GM19397 (cell line): Measurements from ENCODE around the gene UBE2J2.
"Not testable (repeated sequence)": the region's sequence is repeated elsewhere in the genome, so short reads cannot be mapped to it uniquely, and the experiment has no call there.

Experiments
- ATAC-seq: cut with Tn5 transposase; IDR thresholded peaks from one replicate; pipeline ENCODE4 v1.9.1; 2021; ENCODE audit warnings: mild to moderate bottlenecking, moderate library complexity; ENCODE audit not compliant: unreplicated experiment

UBE2J2 gene

DNA sequence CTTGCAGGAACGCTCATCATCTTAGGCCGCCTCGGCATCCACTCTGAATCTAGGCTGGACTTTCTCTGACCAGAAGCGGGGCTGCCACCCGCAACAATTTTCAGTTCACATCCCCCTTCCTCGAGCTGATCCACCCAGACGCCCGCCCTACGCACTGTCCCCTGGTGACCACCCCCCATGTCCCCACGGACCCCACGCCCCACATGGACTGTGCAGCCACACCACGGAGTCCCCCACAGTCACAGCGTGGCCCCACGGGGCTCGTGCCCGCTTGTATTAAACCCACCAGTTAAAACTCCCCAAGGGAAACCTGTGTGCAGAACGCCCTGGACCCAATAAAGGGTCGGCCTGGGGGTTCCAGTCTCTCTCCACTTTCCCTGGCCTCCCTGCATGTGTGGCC, 14.1 kb downstream of the UBE2J2 start:
- ATAC-seq: no peak

DNA sequence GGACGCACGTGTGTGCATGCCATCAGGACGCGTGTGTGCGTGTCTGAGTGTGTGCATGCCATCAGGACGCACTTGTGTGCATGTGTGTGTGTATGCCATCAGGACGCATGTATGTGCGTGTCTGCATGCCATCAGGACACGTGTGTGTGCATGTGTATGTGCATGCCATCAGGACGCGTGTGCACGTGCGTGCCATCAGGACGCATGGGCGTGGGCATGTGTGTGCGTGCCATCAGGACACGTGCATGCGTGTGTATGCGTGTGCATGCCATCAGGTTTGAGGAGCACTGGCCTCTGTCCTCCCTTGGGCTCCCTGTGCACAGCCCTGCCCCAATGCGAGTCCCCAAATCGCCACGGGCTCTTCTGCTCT, 14.6 kb downstream of the UBE2J2 start:
- ATAC-seq: no peak

DNA sequence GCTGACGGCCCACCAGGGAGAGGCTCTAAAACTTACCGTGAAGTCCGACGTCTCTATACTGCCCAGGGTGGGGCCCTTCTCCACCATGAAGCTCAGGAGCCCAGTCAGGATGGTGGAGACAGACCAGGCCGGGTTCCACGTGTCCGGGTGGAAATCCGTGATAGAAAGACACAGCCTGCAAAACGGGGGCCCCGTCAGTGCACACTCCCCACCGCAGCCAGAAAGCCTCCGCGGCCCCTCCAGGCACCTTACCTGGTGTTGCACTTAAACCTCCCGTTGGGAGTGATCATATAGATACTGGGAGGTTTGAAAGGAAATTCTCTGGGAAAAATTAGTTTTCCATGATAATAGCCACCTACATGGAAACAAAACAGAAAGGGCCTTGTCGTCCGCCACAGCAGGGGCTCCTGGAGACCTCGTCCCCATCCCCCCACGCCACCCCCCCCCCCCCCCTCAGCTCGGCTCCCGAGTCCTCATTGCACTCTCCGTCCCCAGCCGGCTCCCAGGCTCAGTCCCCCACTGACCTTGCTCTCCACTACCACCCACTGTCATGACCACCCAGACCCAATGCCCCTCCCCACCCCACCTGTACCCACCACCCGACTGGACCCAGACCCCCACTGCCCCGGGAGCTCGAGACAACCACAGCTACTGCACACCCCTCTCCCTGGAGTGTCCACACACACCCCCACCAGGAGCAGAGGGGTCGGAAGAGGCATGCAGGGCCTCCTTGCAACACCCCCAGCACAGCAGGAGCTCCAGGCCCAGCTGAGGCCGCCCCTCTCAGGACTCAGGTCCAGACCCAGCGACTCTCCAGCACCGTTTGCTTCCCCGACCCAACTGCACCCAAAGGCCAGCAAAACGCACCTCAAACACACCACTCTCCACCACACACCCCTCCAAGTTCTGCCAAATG, 16.4 kb downstream of the UBE2J2 start:
- no peak for ATAC-seq

DNA sequence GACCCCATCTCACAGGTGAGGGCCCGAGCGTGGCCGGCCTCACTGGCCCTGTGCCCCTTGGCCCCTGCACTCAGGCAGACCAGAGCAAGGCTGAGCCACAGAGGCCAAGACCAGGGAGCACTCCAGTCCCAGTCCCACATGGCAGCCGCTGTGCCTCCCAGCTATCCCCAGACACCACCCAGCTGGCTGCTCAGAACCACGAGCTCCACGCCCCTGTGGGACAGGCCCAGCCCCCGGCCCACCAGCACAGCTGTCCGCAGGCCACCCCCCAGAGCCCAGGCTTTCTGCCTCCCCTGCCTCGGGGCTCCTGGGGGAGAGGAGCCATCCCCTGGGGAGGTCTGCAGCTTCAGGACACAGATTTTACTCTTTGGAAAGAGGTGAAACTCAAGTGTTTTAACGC, 18.0 kb downstream of the UBE2J2 start:
- ATAC-seq: no peak

DNA sequence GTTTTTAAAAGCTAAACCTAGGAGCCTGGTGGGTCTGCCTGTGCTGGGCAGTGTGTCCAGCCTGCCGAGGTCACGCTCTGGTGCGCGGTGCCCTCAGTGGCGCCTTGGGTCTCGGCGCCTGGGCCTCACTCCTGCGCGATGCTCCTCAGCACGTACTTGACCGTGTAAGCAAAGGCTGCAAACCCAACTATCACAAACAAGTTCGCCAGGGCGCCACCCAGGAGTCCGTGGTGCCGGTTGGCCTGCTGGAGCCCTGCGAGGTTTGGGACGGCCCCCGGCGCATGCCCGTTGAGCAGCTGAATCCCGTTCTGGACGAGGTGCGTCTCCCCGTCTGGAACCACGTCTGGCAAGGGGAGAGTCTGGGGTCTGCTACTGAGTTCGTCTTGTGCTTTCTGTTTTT, 18.6 kb downstream of the UBE2J2 start:
- ATAC-seq: no peak

DNA sequence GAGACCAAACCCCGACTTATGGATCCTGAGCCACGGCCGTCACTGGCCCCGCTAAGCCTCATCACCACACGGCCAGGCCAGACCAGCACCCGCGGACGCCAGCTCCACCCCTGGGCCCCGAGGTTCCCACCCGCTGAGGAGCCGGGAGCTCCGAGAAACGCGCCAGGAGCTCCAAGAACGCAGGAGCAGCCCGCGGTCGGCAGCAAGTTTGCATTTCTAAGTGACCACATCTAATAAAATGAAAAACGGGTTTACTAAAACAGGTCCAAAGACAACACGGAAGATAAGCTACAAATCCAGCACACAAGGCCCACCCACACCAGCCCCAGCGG, 19.0 kb downstream of the UBE2J2 start:
- ATAC-seq: no peak

DNA sequence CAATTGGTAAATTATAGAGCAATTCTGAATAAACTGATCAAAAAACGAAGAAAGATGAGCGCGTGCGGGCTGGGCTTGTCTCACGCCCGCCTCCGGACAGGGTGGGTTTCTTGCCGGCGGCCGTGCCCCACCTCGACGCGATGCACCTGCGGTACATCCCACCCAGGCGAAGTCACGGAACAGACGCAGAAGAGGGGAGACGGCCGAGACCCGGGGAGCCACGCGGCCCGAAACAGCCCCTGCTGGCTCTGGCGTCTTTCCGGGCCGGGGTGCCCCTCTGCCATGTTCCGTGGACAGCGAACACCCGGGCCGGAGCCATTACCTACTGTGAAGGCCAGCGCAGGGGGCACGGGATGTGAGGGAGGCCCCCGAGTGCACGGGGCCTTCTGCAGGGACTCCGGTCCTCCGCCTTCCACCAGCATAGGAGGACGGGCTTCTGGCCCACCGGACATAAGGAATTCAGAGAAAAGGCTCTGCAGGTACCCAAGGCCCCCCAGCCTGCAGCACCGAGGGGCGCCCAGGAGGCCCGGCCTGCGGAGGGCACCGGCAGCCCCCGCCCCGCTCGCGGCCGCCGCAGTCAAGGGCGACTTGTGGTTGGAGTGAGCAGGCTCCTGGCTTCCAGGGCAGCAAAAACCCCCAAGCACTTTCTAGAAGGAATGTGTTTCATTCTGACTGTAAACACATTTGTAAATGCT, 19.5 kb downstream of the UBE2J2 start:
- no peak for ATAC-seq

DNA sequence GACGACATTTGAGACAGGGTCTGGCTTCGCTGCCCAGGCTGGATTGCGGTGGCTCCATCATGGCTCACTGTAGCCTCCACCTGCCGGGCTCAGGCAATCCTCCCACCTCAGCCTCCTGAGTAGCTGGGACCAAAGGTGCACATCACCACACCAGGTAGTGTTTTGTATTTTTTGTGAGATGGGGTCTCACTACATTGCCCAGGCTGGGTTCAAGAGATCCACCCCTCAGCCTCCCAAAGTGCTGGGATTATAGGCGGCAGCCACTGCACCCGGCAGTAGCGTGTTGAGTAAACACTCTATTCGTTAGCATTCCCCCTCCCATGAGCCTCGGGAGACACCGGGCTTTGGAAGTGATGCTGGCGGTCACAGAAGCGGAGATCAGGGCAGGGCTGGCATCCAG, 20.3 kb downstream of the UBE2J2 start:
- no peak for ATAC-seq

DNA sequence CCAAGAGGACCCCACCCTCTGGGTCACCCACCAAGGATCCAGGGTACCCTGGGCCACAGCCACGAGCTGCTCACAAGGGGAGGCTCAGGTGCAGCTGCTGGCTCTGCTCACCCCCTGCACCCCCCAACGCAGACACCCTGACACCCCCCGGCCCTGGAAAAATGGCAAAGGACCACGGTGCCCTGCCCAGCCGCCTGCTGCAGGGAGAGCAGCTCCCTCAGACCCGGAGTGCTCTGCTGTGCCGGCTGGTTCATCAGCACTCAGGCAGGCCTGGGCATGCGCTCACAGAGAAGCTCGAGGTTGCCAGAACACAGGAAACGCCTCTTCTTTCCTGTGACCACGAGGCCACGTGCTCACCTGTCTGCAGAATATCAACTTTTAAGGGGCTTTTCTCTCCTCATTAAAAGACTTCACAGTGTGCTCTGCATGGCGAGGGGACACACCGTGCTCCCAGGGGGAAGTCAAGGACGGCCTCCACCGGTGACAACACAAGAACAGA, 22.8 kb downstream of the UBE2J2 start:
- no peak for ATAC-seq

DNA sequence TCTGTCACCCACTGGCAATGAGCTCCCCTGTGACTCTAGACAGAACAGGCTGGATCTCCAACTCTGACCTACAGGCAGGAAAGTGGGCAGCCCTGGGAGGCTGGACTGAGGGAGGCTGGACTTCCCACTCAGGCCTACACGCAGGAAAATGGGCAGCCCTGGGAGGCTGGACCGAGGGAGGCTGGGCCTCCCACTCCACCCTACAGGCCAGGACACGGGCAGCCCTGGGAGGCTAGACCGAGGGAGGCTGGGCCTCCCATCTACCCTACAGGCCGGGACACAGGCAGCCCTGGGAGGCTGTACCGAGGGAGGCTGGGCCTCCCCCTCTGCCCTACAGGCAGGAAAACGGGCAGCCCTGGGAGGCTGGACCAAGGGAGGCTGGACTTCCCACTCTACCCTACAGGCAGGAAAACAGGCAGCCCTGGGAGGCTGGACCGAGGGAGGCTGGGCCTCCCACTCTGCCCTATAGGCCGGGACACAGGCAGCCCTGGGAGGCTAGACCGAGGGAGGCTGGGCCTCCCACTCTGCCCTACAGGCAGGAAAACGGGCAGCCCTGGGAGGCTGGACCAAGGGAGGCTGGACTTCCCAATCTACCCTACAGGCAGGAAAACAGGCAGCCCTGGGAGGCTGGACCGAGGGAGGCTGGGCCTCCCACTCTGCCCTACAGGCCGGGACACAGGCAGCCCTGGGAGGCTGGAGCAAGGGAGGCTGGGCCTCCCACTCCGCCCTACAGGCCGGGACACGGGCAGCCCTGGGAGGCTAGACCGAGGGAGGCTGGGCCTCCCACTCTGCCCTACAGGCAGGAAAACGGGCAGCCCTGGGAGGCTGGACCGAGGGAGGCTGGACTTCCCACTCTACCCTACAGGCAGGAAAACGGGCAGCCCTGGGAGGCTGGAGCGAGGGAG, 25.4 kb downstream of the UBE2J2 start:
- not testable (repeated sequence) for ATAC-seq

DNA sequence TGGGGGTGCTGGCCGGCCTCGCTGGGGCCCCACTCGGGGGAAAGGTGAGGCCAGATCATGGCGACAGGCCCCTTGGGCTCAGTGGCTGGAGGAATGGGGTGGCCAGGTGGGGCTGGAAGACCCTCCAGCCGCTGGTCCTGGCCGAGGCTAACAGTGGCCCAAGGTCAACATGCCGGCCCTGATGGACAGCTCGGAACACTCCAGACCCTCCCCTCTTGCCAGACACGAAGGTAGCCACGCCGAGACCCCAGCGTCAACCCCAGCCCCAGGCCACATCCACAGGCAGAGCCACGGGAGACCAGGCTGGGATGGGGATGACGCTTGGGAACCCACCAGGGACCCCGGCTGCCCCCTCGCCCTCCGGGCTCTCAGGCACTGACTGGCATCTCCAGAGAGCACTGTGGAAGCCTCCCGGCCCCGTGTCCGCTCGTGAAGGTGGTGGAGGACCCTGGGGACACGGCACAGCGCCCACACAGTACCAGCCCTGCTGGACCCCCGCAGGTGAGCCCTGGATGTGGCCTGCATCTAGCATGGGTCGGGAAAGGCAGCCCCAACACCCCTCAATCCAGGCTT, 26.2 kb downstream of the UBE2J2 start:
- ATAC-seq: no peak

DNA sequence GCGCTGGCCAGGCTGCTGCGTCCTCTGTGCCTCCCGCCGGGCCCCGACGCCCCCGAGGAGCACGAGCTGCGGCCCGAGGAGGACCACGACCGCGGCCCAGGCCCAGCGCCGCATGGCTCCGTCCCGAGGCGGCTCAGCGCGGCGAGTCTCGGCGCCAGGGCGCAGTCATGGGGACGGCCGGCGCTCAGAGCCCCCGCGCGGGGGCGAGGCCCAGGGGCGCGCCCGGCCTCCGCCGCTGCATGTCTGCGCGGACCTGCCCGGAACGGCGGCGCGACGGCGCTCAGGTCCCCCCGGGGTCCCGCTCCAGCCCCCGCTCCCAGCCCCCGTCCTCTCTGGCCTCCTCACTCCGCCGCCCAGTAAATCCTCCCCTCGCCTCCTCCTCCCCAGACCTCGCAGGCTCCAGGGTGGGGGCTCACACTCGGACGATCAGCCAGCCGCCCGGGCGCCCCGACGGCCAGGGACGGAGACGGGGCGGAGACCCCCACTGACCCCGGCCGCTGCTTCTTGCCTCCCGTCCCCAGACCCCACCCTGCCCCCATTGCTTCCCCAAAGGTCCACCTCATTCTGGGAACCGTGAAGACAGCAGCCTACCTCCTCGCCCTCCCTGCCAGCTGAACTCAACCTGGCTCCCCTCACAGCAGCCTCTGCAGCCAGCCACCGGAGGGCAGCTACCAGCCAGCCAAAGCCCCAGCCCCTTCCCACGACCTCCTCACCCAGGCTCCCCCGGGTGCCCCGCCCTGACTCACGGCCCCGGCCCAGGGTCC, 26.9 kb downstream of the UBE2J2 start, which contains the start of gene C1QTNF12:
C1QTNF12 (minus strand) TSS at position 146 of the 764 bp plus-strand sequence; CDS start at position 114, 32 bp downstream.
- ATAC-seq: no peak

DNA sequence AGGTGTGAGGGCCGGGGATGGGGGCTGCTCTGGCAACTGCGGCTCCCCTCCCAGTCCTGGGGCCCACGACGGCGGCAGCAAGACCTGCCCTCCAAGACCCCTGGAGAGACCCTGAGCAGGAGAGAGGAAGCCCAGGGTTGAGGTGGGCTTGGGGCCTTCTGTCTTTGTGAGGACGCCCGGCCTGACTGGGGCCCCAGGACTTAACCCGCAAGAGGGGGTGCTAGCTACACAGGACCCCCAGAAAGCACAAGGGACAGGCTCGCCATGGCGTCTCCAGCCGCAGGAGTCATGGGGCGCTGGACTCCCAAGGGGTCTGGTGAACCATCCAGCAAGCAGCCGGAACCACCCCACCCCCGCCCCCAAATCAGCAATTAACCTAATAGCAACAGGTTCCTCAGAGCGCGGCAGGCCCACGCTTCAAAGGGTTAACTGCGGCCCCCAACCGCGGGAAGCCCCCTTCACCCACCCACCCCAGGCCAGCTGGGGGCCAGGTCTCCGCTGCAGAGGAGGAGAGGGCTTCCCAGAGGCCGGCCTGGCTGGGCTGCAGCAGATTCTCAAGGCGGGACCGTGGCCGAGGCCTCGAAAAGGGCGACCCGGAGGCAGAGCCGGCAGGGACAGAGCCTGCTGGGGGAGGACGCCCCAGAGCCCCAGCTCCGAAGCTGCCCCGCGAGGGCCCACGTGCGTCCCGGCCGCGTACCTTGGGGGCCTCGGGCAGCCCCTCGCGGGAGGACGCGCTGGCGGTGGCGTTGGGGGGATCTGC, 27.7 kb downstream of the UBE2J2 start:
- ATAC-seq: no peak

DNA sequence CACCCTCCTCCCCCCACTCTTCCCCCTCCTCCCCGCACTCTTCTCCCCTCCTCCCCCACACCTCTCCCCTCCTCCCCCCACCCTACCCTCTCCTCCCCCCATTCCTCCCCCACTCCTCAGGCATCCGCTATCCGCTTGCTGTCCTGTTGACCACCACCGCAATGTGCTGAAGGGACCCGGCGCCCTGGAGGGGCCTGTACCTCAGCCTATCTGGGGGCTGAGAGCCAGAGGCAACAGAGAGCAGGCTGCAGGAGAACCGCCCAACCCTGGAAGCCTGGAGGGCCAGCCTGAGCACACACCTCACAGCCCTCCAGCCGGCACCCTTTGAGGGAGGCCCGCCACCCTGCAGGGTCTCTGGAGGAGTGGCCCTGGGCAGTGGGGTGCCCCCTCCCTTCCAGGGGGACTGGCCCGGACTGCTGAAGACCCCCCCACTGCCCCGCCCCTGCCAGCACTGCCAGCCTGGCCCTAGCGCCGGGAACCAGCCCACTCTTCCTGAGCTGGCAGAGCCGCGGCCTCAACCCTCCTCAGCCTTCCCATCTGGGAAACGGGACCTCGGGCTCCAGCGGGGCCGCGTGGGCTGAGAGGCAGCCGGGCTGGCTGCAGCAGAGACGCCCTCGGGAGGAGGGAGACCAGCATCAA, 28.4 kb downstream of the UBE2J2 start:
- ATAC-seq: no peak

DNA sequence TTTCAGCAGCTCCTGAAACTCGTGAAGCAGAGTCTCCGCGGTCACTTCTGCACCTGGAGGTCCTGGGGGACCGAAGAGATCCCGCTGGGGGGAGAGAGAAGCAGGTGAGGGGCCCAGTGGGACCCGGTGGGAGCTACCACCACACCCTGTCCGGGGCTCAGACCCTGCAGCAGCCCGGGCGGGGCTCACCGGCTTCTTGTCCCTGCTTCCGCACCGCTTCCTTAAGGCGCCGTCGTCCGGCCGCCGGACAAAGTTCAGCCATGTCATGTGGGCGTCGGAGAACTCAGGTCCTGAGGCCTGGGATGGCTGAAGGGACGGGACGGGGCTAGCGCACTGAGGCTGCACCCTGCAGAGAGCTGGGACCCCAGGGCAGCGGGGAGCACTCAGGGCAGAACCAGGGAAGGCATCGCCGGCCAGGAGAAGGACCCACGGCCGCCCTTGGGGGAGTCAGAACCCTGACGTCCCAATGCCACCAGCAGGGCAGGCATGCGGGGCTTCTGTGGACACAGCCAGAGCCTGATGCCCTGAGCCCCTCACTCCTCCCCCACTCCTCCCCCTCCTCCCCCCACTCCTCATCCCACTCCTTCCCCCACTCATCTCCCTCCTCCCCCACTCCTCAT, 29.4 kb downstream of the UBE2J2 start:
- ATAC-seq: no peak

DNA sequence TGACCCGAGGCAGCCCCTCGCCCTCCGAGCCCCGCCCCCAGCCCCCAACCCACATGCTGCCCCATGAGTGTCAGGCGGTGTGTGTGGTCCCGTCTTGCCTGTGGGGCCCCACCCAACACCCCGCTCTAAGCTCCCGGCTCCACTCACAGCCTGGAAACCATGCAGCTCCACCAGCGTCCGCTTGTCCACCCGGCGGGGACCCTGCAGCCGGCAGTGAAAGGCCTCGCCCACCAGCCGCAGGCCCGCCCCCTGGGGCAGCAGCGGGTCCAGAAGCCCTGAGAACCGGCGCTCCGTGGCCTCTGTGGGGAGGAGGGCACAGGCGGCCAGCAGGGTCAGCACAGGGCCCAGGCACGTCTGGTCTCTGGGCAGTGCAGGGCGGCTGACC, 29.9 kb downstream of the UBE2J2 start:
- ATAC-seq: no peak

DNA sequence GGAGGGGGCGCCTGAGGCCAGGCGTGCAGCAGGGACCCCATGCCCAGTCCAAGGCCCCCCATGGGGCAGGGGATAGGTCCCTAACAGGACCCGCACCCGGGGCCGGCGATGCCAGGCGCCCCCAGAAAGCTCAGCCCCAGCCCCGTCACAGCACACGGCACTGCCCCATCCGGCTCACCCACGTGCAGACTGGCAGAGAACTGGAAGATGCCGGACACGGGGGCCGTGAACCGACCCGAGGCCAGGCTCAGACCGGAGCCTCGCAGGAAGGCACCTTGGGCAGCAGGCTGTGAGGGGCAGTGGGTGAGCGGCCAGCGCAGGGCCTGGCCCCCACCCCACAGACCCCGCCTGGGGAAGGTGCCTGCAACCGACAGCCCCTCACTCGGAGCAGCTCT, 30.4 kb downstream of the UBE2J2 start:
- no peak for ATAC-seq

DNA sequence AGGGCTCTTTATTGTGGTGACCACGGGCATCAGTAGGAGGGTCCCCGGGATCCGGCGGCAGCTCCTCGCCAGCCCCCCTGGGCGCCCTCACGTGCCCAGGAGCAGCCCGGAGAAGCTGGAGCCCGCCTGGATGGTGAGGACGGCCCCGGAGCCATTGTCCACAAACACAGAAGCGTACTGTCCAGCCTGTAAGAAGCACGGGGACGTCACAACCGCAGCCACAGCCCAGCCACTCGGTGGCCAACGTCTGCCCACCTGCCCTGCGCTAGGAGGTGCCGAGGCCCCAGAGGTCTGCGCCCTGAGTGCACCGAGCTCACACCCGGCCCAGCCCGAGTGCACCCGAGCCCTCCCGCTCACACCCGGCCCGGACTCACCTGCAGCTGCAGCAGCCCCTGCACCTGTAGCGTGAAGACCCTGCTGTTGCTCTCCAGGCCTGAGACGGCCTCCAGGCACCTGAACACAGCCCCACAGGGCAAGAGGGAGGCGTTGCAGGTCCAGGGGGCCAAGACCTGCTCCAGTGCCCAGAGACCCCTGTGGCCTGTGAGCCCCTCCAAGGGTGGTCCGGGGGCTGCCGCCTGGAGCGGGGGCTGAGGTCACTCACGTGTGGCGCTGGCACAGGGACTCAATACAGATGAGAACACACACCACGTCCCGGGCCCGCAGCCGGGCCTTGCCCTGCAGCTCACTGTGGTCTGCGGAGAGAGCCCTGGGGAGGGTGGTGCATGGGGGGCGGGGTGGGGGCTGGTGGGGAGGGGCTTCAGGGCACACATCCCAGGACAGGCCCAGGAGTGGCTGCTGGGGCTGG, 31.0 kb downstream of the UBE2J2 start:
- ATAC-seq: no peak
